Measurements from ENCODE around the gene HOXC6. TPM values are rescaled to one million over a fixed set of nuclear protein-coding genes. Genes with fewer than 3 reads are reported as not detected.

Gene HOXC6
- total and polyA plus RNA-seq, 2 experiments from 2014 or later = not detected

DNA sequence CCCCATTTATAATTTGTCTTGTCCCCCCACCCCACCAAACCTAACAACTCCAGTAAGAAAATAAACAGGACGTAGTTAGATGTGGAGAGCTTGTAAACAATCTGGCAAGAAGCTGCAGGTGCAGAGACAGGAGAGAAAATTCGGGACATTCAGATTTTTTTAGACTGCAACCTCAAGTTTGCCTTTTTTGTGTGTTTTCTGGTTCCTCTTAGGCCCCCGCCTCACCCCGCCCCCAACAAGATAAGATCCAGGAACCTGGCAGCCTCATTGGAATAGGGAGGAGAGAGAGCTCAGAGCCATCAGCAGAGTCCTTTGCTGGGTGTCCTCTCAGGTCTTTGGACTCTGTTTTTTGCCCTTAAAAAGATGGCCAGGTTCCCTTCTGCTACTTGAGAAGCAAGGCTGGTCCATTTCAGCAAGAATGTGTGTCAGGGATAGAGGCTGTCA, 40.4 kb upstream of the HOXC6 start:
- H3K4me1 ChIP-seq (ENCODE audit: insufficient read depth) = peaks cover 50% of the 10 kb centered on the region
- H3K4me2 ChIP-seq = no peak overlapping the region
- no peaks in the 10 kb centered on the region for H3K9me2 ChIP-seq (ENCODE audit: insufficient read depth)
- H3K9me3 Mint-ChIP-seq = peaks cover 5% of the 10 kb centered on the region; the same call in 2 of the 3 replicates
- peaks cover 100% of the 10 kb centered on the region for H3K27me3 Mint-ChIP-seq (ENCODE audit: insufficient read depth, low read depth, poor library complexity)
- no peak overlapping the region for H3K4me3 ChIP-seq
- H2AFZ ChIP-seq = no peak overlapping the region
- H3K36me3 ChIP-seq (ENCODE audit: insufficient read depth) = no peaks in the 10 kb centered on the region
- H4K20me1 ChIP-seq (replicated peaks; ENCODE audit: insufficient read depth) = peaks cover 34% of the 10 kb centered on the region
- no peak overlapping the region for H3K27ac Mint-ChIP-seq
- no peak for DNase-seq (ENCODE audit: low spot score)
- ATAC-seq = no peak
- no peaks in the 10 kb centered on the region for H3K79me2 ChIP-seq (replicated peaks; ENCODE audit: insufficient read depth)
- H3K36me3 Mint-ChIP-seq (ENCODE audit: low read depth) = no peaks in the 10 kb centered on the region; the same call in 2 of the 3 replicates
- H3K27me3 ChIP-seq (ENCODE audit: insufficient read depth) = peaks cover 98% of the 10 kb centered on the region
- H3K27ac ChIP-seq (ENCODE audit: low read depth) = no peak overlapping the region
- H3K4me1 Mint-ChIP-seq = peaks cover 36% of the 10 kb centered on the region
- H3F3A ChIP-seq (replicated peaks; ENCODE audit: low read depth) = peaks cover 46% of the 10 kb centered on the region
- H3K4me3 Mint-ChIP-seq = no peak overlapping the region; the same call in 2 of the 3 replicates
- peak; percentile 77 for TF ChIP-seq EZH2 (IDR thresholded peaks at IDR 0.05; ENCODE audit: low read depth, unreplicated experiment)
- TF ChIP-seq, protein P1, sequence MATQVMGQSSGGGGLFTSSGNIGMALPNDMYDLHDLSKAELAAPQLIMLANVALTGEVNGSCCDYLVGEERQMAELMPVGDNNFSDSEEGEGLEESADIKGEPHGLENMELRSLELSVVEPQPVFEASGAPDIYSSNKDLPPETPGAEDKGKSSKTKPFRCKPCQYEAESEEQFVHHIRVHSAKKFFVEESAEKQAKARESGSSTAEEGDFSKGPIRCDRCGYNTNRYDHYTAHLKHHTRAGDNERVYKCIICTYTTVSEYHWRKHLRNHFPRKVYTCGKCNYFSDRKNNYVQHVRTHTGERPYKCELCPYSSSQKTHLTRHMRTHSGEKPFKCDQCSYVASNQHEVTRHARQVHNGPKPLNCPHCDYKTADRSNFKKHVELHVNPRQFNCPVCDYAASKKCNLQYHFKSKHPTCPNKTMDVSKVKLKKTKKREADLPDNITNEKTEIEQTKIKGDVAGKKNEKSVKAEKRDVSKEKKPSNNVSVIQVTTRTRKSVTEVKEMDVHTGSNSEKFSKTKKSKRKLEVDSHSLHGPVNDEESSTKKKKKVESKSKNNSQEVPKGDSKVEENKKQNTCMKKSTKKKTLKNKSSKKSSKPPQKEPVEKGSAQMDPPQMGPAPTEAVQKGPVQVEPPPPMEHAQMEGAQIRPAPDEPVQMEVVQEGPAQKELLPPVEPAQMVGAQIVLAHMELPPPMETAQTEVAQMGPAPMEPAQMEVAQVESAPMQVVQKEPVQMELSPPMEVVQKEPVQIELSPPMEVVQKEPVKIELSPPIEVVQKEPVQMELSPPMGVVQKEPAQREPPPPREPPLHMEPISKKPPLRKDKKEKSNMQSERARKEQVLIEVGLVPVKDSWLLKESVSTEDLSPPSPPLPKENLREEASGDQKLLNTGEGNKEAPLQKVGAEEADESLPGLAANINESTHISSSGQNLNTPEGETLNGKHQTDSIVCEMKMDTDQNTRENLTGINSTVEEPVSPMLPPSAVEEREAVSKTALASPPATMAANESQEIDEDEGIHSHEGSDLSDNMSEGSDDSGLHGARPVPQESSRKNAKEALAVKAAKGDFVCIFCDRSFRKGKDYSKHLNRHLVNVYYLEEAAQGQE (IDR thresholded peaks at IDR 0.05; ENCODE audit: unreplicated experiment) = no peak
- no peak for TF ChIP-seq ZNF331 (CRISPR knock-in tag; IDR thresholded peaks at IDR 0.05; ENCODE audit: low read depth)
- peak; percentile 63 for TF ChIP-seq EZH2phosphoT487 (IDR thresholded peaks at IDR 0.05; ENCODE audit: unreplicated experiment)

GRCh38 chr12:53988541-53989226, 39.6 kb upstream of the HOXC6 start:
- ATAC-seq (no peak), DNase-seq (ENCODE audit: low spot score) (no peak)
- no peaks in the 10 kb centered on the region; the same call in 2 of the 3 replicates for H3K36me3 Mint-ChIP-seq (ENCODE audit: low read depth)
- Histone ChIP-seq H3K27me3 (ENCODE audit: insufficient read depth) (peaks cover 98% of the 10 kb centered on the region), H4K20me1 (replicated peaks; ENCODE audit: insufficient read depth) (peaks cover 42% of the 10 kb centered on the region), H3F3A (replicated peaks; ENCODE audit: low read depth) (peaks cover 43% of the 10 kb centered on the region), H3K79me2 (replicated peaks; ENCODE audit: insufficient read depth) (no peaks in the 10 kb centered on the region), H3K4me2 (no peak overlapping the region), H3K4me3 (no peak overlapping the region), H3K36me3 (ENCODE audit: insufficient read depth) (no peaks in the 10 kb centered on the region), H3K4me1 (ENCODE audit: insufficient read depth) (peaks cover 44% of the 10 kb centered on the region), H3K9me2 (ENCODE audit: insufficient read depth) (no peaks in the 10 kb centered on the region), H2AFZ (no peak overlapping the region), H3K27ac (ENCODE audit: low read depth) (no peak overlapping the region)
- TF ChIP-seq ZNF114 (CRISPR knock-in tag; IDR thresholded peaks at IDR 0.05) (no peak), ZNF462 (CRISPR knock-in tag; IDR thresholded peaks at IDR 0.05) (no peak)
- no peak overlapping the region for H3K4me3 Mint-ChIP-seq
- no peak overlapping the region for H3K27ac Mint-ChIP-seq
- peaks cover 5% of the 10 kb centered on the region; the same call in 2 of the 3 replicates for H3K9me3 Mint-ChIP-seq
- H3K27me3 Mint-ChIP-seq (ENCODE audit: insufficient read depth, low read depth, poor library complexity) = peaks cover 100% of the 10 kb centered on the region
- H3K4me1 Mint-ChIP-seq = peaks cover 33% of the 10 kb centered on the region

All from GM23338 (cell line).